K562 (cell line): ENCODE results near the gene BFSP1. TPM values are rescaled to one million over a fixed set of nuclear protein-coding genes. Genes with fewer than 3 reads are reported as not detected.

Source experiments
- ATAC-seq: fragments of 200-7000 bp; cut with Tn5 transposase; 3 replicates; pipeline ENCODE4 v1.9.1; 2020; ENCODE audit warnings: moderate library complexity
- BruUV-seq: library from RNA; stranded (reverse); fragments of 400-500 nt; replicated peaks from 2 replicates; lab custom pipeline; 2021; lab: Mats Ljungman, UMichigan
- CTCF ChIA-PET: fragments of 300-600 bp; formaldehyde crosslinking; extraction: SDS; loops from one replicate; lab custom pipeline; 2021; ENCODE audit warnings: low intra/inter-chr PET ratio; lab: Yijun Ruan, JAX
- POLR2A ChIA-PET: fragments of 300-600, 350-650 bp; sonication (Branson Sonifier 250); formaldehyde crosslinking; extraction: SDS; loops from one replicate; lab custom pipeline; 2021; ENCODE audit warnings: antibody characterized with exemption, inconsistent platforms; lab: Yijun Ruan, JAX
- DNase-seq, 4 experiments: peaks; one replicate each; pipeline versions ENCODE4 v3.0.0 to v3.0.0-alpha.2; 2011 to 2018; ENCODE audit warnings: low spot score in 3 of 4, mixed read lengths in 3 of 4; ENCODE audit errors: extremely low read depth in 1 of 4
- FAIRE-seq: peaks from 2 replicates; lab custom pipeline; 2011; peaks lifted over from hg19 to GRCh38; lab: Jason Lieb, UNC
- H2AFZ ChIP-seq: 2 replicates; pipeline ENCODE4 v1.6.0; 2011; ENCODE audit warnings: low read depth, low read length, control low read depth, inconsistent platforms
- H3K27ac ChIP-seq: fragments of 200-600 bp; 3 replicates; pipeline ENCODE4 v1.8.0; 2011; ENCODE audit warnings: low read depth, mild to moderate bottlenecking, control low read depth, inconsistent platforms, low read length, moderate library complexity, mixed read lengths; ENCODE audit errors: extremely low read depth
- H3K27me3 ChIP-seq, 2 experiments: fragments of 300-600 bp in 1 of 2; 2 replicates in 1 of 2; 3 replicates in 1 of 2; pipeline versions ENCODE4 v1.6.0 to v1.8.0; 2011; ENCODE audit warnings: inconsistent platforms in 2 of 2, low read length in 2 of 2, mild to moderate bottlenecking in 1 of 2, mixed read lengths in 1 of 2, moderate library complexity in 1 of 2; ENCODE audit not compliant: control insufficient read depth in 2 of 2, insufficient read depth in 2 of 2
- H3K36me3 ChIP-seq: fragments of 300-600 bp; 3 replicates; pipeline ENCODE4 v1.8.0; 2011; ENCODE audit warnings: mild to moderate bottlenecking, low read length, inconsistent platforms; ENCODE audit not compliant: control insufficient read depth, insufficient read depth
- H3K4me1 ChIP-seq, 2 experiments: fragments of 200-600 bp in 1 of 2; replicated peaks in 1 of 2; 2 replicates in 1 of 2; 3 replicates in 1 of 2; pipeline versions ENCODE4 v1.5.1 to v1.8.0; 2011; ENCODE audit warnings: inconsistent platforms in 2 of 2, low read length in 2 of 2, mild to moderate bottlenecking in 1 of 2, mixed read lengths in 1 of 2, moderate library complexity in 1 of 2; ENCODE audit not compliant: control insufficient read depth in 2 of 2, insufficient read depth in 2 of 2
- H3K4me2 ChIP-seq: 2 replicates; pipeline ENCODE4 v1.6.1; 2011; ENCODE audit warnings: low read length, control low read depth, inconsistent platforms, mixed read lengths; ENCODE audit not compliant: insufficient read depth
- H3K4me3 ChIP-seq: fragments of 200-600 bp; sonication (generic), shearing (Covaris generic); 2 replicates; pipeline ENCODE4 v1.5.1; 2016; ENCODE audit warnings: control low read depth, inconsistent platforms
- H3K79me2 ChIP-seq: fragments of 200-600 bp; 3 replicates; pipeline ENCODE4 v1.8.0; 2011; ENCODE audit warnings: low read length, inconsistent platforms; ENCODE audit not compliant: control insufficient read depth, insufficient read depth
- H3K9ac ChIP-seq, 2 experiments: 2 replicates each; pipeline versions ENCODE4 v1.6.0 to v1.6.1; 2011; ENCODE audit warnings: low read depth in 2 of 2, low read length in 2 of 2, control low read depth in 1 of 2, inconsistent platforms in 1 of 2, mild to moderate bottlenecking in 1 of 2, mixed read lengths in 1 of 2; ENCODE audit not compliant: insufficient read depth in 1 of 2
- H3K9me1 ChIP-seq: one replicate; pipeline ENCODE4 v1.6.0; 2011; ENCODE audit warnings: inconsistent platforms, mild to moderate bottlenecking, low read length, moderate library complexity; ENCODE audit not compliant: control insufficient read depth, insufficient read depth
- H3K9me3 ChIP-seq: replicated peaks from 2 replicates; pipeline ENCODE4 v1.5.1; 2011; ENCODE audit warnings: low read depth, low read length, inconsistent platforms; ENCODE audit not compliant: control insufficient read depth, insufficient read depth
- H4K20me1 ChIP-seq: replicated peaks from 2 replicates; pipeline ENCODE4 v1.6.1; 2011; ENCODE audit warnings: low read length, inconsistent platforms, mixed read lengths; ENCODE audit not compliant: control insufficient read depth, insufficient read depth
- CREM ChIP-seq: IDR thresholded peaks from 2 replicates; pipeline ENCODE4 v1.6.1; 2014; ENCODE audit warnings: antibody characterized with exemption, low read depth
- EZH2 ChIP-seq: IDR thresholded peaks from 2 replicates; pipeline ENCODE4 v1.6.1; 2012; ENCODE audit warnings: low read depth, mild to moderate bottlenecking, inconsistent platforms, low read length, borderline replicate concordance
- MAFK ChIP-seq: IDR thresholded peaks from 2 replicates; pipeline ENCODE4 v1.6.1; 2011; ENCODE audit warnings: low read length, improper control_type of control experiment
- MCM5 ChIP-seq: fragments of 450-650 bp; IDR thresholded peaks from 2 replicates; pipeline ENCODE4 v1.6.1; 2016; ENCODE audit warnings: low read depth
- NCOA6 ChIP-seq: fragments of 450-650 bp; IDR thresholded peaks from 2 replicates; pipeline ENCODE4 v1.6.1; 2017; ENCODE audit warnings: mild to moderate bottlenecking
- RAD51 ChIP-seq: fragments of 450-650 bp; IDR thresholded peaks from 2 replicates; pipeline ENCODE4 v1.7.1; 2016; ENCODE audit warnings: low read depth, mild to moderate bottlenecking, borderline replicate concordance
- RFX5 ChIP-seq: IDR thresholded peaks from 2 replicates; pipeline ENCODE4 v1.6.1; 2011; ENCODE audit warnings: low read depth, mild to moderate bottlenecking, improper control_type of control experiment, low read length
- SMC3 ChIP-seq: conservative IDR thresholded peaks from 2 replicates; pipeline ENCODE4 v1.6.1; 2011; ENCODE audit warnings: low read depth, low read length, improper control_type of control experiment; ENCODE audit not compliant: insufficient read depth
- TOE1 ChIP-seq, 2 experiments: fragments of 450-650 bp in 1 of 2; sonication (generic) in 1 of 2; formaldehyde crosslinking in 1 of 2; IDR thresholded peaks; 2 replicates each; pipeline versions ENCODE4 v1.7.1 to v1.8.0; 2016 to 2022; ENCODE audit warnings: borderline replicate concordance in 2 of 2, mild to moderate bottlenecking in 2 of 2, antibody characterized with exemption in 1 of 2, inconsistent platforms in 1 of 2, low read depth in 1 of 2, missing genetic modification reagents in 1 of 2, moderate library complexity in 1 of 2
- ZFX ChIP-seq: sonication (generic); formaldehyde crosslinking; IDR thresholded peaks from 2 replicates; pipeline ENCODE4 v1.8.0; 2022; ENCODE audit warnings: mild to moderate bottlenecking, missing genetic modification reagents, moderate library complexity
- ZNF696 ChIP-seq: fragments of 250-450 bp; sonication (Bioruptor Pico); conservative IDR thresholded peaks from 2 replicates; pipeline ENCODE4 v1.4.0; 2020; ENCODE audit warnings: mild to moderate bottlenecking, moderate library complexity
- ZNF766 ChIP-seq: fragments of 200-800 bp; sonication (Bioruptor generic); conservative IDR thresholded peaks from 2 replicates; pipeline ENCODE4 v1.6.1; 2016; ENCODE audit warnings: missing genetic modification characterization, missing compliant biosample characterization
- WGBS: fragments of 100-300 bp; shearing (Covaris generic); methylation state at CpG from one replicate; pipeline ENCODE4 v1.1.6; 2016; ENCODE audit warnings: low coverage, mixed read lengths; ENCODE audit not compliant: insufficient coverage; ENCODE audit errors: missing lambda C conversion rate; 5-methylcytosine and 5-hydroxymethylcytosine counted together
- in situ Hi-C: fragments of 300-500 bp; cut with MboI; formaldehyde crosslinking; loops from 4 replicates; pipeline ENCODE4 v1.15.0; 2018; ENCODE audit warnings: inconsistent platforms, mixed read lengths
- intact Hi-C: fragments of 100-400 bp; cut with micrococcal nuclease; formaldehyde crosslinking; loops from 2 replicates; pipeline ENCODE4 v1.14.2; 2022
- polyA plus RNA-seq, 8 experiments: library from polyadenylated mRNA; depleted of rRNA in 4 of 8; stranded (reverse) in 5 of 8; unstranded in 3 of 8; fragments of >200 nt; fragmentation: Nextera tagmentation in 2 of 8; fragmentation: Illumina TruSeq in 1 of 8; extraction: Ambion mirVana in 2 of 8; extraction: Trizol in 1 of 8; gene quantifications; 2 replicates each; pipeline versions ENCODE4 v1.2.1 to v1.2.3, GENCODE V29; 2011 to 2014; ENCODE audit warnings: inconsistent platforms in 1 of 8, missing spikeins in 1 of 8
- total RNA-seq, 7 experiments: library from RNA; depleted of rRNA in 6 of 7; stranded (reverse); fragments of >200 nt in 6 of 7; fragmentation: Illumina TruSeq in 2 of 7; extraction: Trizol in 2 of 7; gene quantifications; 2 replicates each; pipeline versions ENCODE4 v1.2.1 to v1.2.3, GENCODE V29; 2011 to 2021; ENCODE audit warnings: low replicate concordance in 1 of 7
- TF ChIP-seq, protein P1 (sequence below): sonication (generic); formaldehyde crosslinking; IDR thresholded peaks from 2 replicates; pipeline ENCODE4 v1.9.0; 2022; ENCODE audit warnings: mild to moderate bottlenecking, missing genetic modification reagents
- TF ChIP-seq, protein P2 (sequence below): sonication (generic); formaldehyde crosslinking; IDR thresholded peaks from 2 replicates; pipeline ENCODE4 v1.5.0; 2020; ENCODE audit warnings: missing genetic modification reagents
- TF ChIP-seq, protein P3 (sequence below): sonication (generic); formaldehyde crosslinking; IDR thresholded peaks from 2 replicates; pipeline ENCODE4 v1.8.0; 2022; ENCODE audit warnings: missing genetic modification reagents, mild to moderate bottlenecking, borderline replicate concordance

BFSP1 gene
- total and polyA plus RNA-seq, 9 of the 15 experiments (the other 6 are each of a cell fraction or from before 2014, with no cell fraction given): 0.09 to 0.86 (median 0.40) TPM

DNA sequence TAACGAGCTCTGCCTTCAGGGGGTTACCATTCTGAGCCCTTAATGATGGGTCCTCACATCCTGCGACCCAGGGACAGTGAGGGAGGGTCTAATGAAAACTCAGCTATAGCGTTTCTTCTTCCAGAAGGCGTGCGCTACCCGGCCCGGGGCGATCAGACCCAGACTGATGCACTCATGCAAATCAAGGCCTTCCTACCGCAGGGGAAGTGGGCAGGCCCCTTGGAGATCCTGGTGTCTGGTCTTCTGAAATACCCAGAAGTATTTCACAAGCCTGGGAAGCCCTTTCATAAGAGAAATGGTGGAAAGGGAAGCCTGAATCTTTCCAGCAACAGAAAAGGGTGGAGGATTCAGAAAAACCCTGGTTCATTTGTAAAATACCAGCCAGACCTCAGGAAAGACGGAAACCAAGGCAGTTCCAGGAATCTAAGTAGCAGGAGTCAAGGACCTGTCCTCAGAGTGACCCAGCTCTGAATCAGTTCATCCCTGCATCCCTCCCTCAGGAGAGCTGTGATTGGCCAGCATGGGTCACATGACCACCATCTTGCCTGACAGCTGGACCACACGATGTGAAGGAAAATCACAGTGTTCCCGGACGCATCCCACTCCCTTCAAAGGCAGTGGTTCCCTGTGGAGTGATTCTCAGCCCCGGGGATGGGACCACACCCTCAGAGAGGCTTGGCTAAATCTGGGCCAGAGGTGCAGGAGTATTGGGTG, 12.7 kb downstream of the BFSP1 start:
- H3K36me3 ChIP-seq: no peaks in the 10 kb centered on the region
- CTCF ChIA-PET: no interaction called here
- no TSS peak for BruUV-seq
- ATAC-seq (peak; percentile 58; the same call in 1 of the 3 replicates), DNase-seq (peak; percentile 37 to 79 (median 76)), FAIRE-seq (peak; percentile 23)
- no peak overlapping the region for H3K4me3 ChIP-seq
- in situ Hi-C loops (loop anchor here (25.0 kb wide), 1 partner anchor 769 kb away; the partner anchor contains the start of gene ZNF133), intact Hi-C loops (no loop called here)
- no peaks in the 10 kb centered on the region for H3K79me2 ChIP-seq
- WGBS: 3% methylated on average over 8 of the region's 14 CpGs
- H4K20me1 ChIP-seq: no peaks in the 10 kb centered on the region
- H2AFZ ChIP-seq: no peak overlapping the region
- POLR2A ChIA-PET: no interaction called here
- no peak overlapping the region for H3K27ac ChIP-seq
- H3K9me3 ChIP-seq: no peaks in the 10 kb centered on the region
- H3K9me1 ChIP-seq: no peaks in the 10 kb centered on the region
- peaks cover 4 to 17% of the 10 kb centered on the region in 2 experiments; a peak in 4 of 5 replicates for H3K27me3 ChIP-seq
- no peak overlapping the region for H3K9ac ChIP-seq
- no peaks in the 10 kb centered on the region for H3K4me1 ChIP-seq
- H3K4me2 ChIP-seq: no peak overlapping the region
- TF ChIP-seq RFX5 (no peak), SMC3 (no peak), ZFX (CRISPR knock-in tag) (no peak), MAFK (no peak), RAD51 (peak; percentile 74; the same call in 1 of the 2 replicates), CREM (no peak), EZH2 (no peak), TOE1 (IDR thresholded peaks at IDR 0.05; ENCODE audit: borderline replicate concordance) (peak; percentile 78; the same call in 1 of the 2 replicates), TOE1 (CRISPR knock-in tag; IDR thresholded peaks at IDR 0.05; ENCODE audit: borderline replicate concordance, low read depth) (no peak), MCM5 (no peak), ZNF696 (CRISPR knock-in tag) (no peak), NCOA6 (no peak), ZNF766 (CRISPR knock-in tag) (no peak)
- TF ChIP-seq, protein P1, sequence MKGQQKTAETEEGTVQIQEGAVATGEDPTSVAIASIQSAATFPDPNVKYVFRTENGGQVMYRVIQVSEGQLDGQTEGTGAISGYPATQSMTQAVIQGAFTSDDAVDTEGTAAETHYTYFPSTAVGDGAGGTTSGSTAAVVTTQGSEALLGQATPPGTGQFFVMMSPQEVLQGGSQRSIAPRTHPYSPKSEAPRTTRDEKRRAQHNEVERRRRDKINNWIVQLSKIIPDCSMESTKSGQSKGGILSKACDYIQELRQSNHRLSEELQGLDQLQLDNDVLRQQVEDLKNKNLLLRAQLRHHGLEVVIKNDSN (CRISPR knock-in tag): peak; percentile 84
- TF ChIP-seq, protein P2, sequence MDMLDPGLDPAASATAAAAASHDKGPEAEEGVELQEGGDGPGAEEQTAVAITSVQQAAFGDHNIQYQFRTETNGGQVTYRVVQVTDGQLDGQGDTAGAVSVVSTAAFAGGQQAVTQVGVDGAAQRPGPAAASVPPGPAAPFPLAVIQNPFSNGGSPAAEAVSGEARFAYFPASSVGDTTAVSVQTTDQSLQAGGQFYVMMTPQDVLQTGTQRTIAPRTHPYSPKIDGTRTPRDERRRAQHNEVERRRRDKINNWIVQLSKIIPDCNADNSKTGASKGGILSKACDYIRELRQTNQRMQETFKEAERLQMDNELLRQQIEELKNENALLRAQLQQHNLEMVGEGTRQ (CRISPR knock-in tag): peak; percentile 86
- TF ChIP-seq, protein P3, sequence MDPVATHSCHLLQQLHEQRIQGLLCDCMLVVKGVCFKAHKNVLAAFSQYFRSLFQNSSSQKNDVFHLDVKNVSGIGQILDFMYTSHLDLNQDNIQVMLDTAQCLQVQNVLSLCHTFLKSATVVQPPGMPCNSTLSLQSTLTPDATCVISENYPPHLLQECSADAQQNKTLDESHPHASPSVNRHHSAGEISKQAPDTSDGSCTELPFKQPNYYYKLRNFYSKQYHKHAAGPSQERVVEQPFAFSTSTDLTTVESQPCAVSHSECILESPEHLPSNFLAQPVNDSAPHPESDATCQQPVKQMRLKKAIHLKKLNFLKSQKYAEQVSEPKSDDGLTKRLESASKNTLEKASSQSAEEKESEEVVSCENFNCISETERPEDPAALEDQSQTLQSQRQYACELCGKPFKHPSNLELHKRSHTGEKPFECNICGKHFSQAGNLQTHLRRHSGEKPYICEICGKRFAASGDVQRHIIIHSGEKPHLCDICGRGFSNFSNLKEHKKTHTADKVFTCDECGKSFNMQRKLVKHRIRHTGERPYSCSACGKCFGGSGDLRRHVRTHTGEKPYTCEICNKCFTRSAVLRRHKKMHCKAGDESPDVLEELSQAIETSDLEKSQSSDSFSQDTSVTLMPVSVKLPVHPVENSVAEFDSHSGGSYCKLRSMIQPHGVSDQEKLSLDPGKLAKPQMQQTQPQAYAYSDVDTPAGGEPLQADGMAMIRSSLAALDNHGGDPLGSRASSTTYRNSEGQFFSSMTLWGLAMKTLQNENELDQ: no peak
